Activated CD4-positive, alpha-beta T cell treated with anti-CD3 and anti-CD28 coated beads for 36 hours (primary cell): ENCODE data around the gene CEPT1. TPM values are rescaled to one million over a fixed set of nuclear protein-coding genes. Genes with fewer than 3 reads are reported as not detected.

Experiments
- ATAC-seq: fragments of 200-7000 bp; cut with Tn5 transposase; one replicate; pipeline ENCODE4 v1.10.0; 2021; ENCODE audit warnings: mild to moderate bottlenecking, moderate library complexity
- CTCF ChIA-PET: fragments of 350-600 bp; sonication (Branson Sonifier 250); formaldehyde crosslinking; loops from one replicate; lab custom pipeline; 2021; ENCODE audit warnings: antibody characterized with exemption; lab: Charles Lee
- POLR2A ChIA-PET: fragments of 350-600 bp; sonication (Branson Sonifier 250); formaldehyde crosslinking; loops from one replicate; lab custom pipeline; 2021; ENCODE audit warnings: antibody characterized with exemption, inconsistent platforms; lab: Charles Lee
- DNase-seq: peaks from one replicate; pipeline ENCODE4 v3.0.0-alpha.2; 2020
- H3K27ac Mint-ChIP-seq: one replicate; pipeline ENCODE4 v1.8.0; 2021; ENCODE audit warnings: mixed read lengths
- H3K27me3 Mint-ChIP-seq: one replicate; pipeline ENCODE4 v1.8.0; 2021; ENCODE audit warnings: mixed read lengths
- H3K36me3 Mint-ChIP-seq: one replicate; pipeline ENCODE4 v1.8.0; 2021; ENCODE audit warnings: low read depth, mixed read lengths
- H3K4me1 Mint-ChIP-seq: one replicate; pipeline ENCODE4 v1.8.0; 2021; ENCODE audit warnings: mixed read lengths
- H3K4me3 Mint-ChIP-seq: one replicate; pipeline ENCODE4 v1.8.0; 2021; ENCODE audit warnings: mild to moderate bottlenecking, moderate library complexity, mixed read lengths
- H3K9me3 Mint-ChIP-seq: one replicate; pipeline ENCODE4 v1.8.0; 2021; ENCODE audit warnings: low read depth, mixed read lengths
- intact Hi-C, 2 experiments: fragments of 100-400 bp; cut with DNase I in 1 of 2; cut with micrococcal nuclease in 1 of 2; formaldehyde crosslinking; loops; one replicate each; pipeline versions ENCODE4 v1.14.2 to v1.15.1; 2022 to 2024; cut with DNase I, micrococcal nuclease
- total RNA-seq, 2 experiments: library from RNA; stranded (reverse); gene quantifications; one replicate each; pipeline ENCODE4 v1.2.3, GENCODE V29; 2021

CEPT1 gene
- total RNA-seq, 2 experiments from 2014 or later, result 34.7 to 49.1 TPM

- CTCF ChIA-PET, result interaction anchor here (0.6 kb wide), 1 partner anchor 98 kb away, joined by 3 read pairs; no protein-coding TSS in a partner anchor
- Mint-ChIP-seq H3K27ac (peak overlapping the region; percentile 53), H3K9me3 (no peaks in the 10 kb centered on the region), H3K4me1 (peaks cover 30% of the 10 kb centered on the region), H3K27me3 (no peaks in the 10 kb centered on the region), H3K4me3 (no peak overlapping the region), H3K36me3 (peaks cover 39% of the 10 kb centered on the region)
- ATAC-seq (no peak), DNase-seq (no peak)
- intact Hi-C loops, result no loop called here
- POLR2A ChIA-PET, result no interaction called here
Measured at GRCh38 chr1:111129376-111129775, 10.6 kb upstream of the CEPT1 start.

DNA sequence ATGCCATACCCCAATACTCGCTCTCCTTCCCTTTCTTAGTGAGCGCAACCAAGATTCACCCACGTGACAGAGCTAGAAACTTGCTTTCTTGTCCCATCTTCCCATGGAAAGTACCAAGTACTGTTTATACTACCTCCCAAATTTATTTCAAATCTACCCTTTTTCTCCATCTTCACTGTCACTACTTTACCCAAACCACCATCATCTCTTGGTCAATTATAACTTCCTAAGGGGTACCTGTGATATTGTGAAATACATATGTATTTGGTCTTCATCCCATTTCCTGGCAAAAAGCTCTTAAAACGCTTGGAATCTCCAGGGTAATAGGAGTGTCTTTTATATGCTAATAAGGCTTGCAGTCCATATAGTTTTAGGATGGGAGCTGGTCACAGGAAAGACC, 8.3 kb upstream of the CEPT1 start:
- ATAC-seq, result no peak
- no peak for DNase-seq
- H3K27ac Mint-ChIP-seq, result no peak overlapping the region
- H3K27me3 Mint-ChIP-seq, result no peaks in the 10 kb centered on the region
- H3K9me3 Mint-ChIP-seq, result no peaks in the 10 kb centered on the region
- ChIA-PET CTCF (interaction anchor here (0.6 kb wide), 1 partner anchor 131 kb away, joined by 3 read pairs; no protein-coding TSS in a partner anchor), POLR2A (no interaction called here)
- peaks cover 46% of the 10 kb centered on the region for H3K36me3 Mint-ChIP-seq
- intact Hi-C loops, result no loop called here
- peaks cover 37% of the 10 kb centered on the region for H3K4me1 Mint-ChIP-seq
- H3K4me3 Mint-ChIP-seq, result no peak overlapping the region

GRCh38 chr1:111133866-111134265, 6.2 kb upstream of the CEPT1 start:
- no peak for ATAC-seq
- DNase-seq, result no peak
- H3K36me3 Mint-ChIP-seq, result peaks cover 42% of the 10 kb centered on the region
- H3K4me3 Mint-ChIP-seq, result no peak overlapping the region
- intact Hi-C loops, result no loop called here
- H3K27me3 Mint-ChIP-seq, result no peaks in the 10 kb centered on the region
- POLR2A ChIA-PET, result no interaction called here
- H3K27ac Mint-ChIP-seq, result no peak overlapping the region
- H3K9me3 Mint-ChIP-seq, result no peaks in the 10 kb centered on the region
- CTCF ChIA-PET, result interaction anchor here (0.8 kb wide), 1 partner anchor 9 kb away, joined by 3 read pairs; no protein-coding TSS in a partner anchor
- H3K4me1 Mint-ChIP-seq, result peaks cover 36% of the 10 kb centered on the region

DNA sequence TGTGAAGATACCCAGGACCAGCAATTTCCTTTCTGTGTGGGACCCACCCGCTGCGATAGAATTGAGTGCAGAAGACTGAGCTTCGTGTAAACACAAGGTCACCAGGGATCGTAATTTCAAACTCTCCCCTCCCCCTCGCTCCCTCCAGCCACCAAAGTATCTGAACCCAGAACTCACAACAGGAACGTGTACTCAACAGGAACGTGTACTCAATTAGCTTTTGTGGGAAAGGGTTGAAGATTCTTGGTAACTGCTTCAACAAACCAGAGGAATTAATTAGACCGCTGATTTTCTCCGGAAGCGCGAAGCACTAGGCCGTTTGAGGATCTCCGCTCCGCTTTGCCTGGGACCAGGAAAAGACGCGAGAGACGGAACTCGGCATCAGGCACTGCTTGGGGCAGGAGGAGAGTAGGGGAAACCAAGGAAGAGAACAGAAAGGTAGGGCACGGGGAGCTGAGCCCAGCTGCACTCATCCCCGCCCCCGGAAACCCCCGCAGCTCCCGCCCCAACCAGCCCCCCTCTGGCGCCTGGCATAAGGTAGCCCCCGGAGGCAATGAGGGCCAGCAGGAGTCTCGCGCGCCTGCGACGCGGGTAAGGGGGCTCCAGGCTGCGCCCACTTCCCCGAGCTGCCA, 583 bp upstream of the CEPT1 start:
- peaks cover 54% of the 10 kb centered on the region for H3K4me1 Mint-ChIP-seq
- peak overlapping the region; percentile 95 for H3K4me3 Mint-ChIP-seq
- H3K27ac Mint-ChIP-seq, result peak overlapping the region; percentile 92
- DNase-seq (peak; percentile 65), ATAC-seq (peak; percentile 53)
- H3K36me3 Mint-ChIP-seq, result peaks cover 24% of the 10 kb centered on the region
- H3K27me3 Mint-ChIP-seq, result no peaks in the 10 kb centered on the region
- CTCF ChIA-PET, result interaction anchor here (0.8 to 1.0 kb wide), 3 partner anchors 61 to 261 kb away, joined by 3 to 4 read pairs (median 3); partner anchors contain the start of gene DENND2D
- POLR2A ChIA-PET, result interaction anchor here (0.6 to 1.2 kb wide), 4 partner anchors 12 to 78 kb away, joined by 3 read pairs; no protein-coding TSS in a partner anchor
- intact Hi-C loops, result loop anchor here in 1 of 2 experiments (1.0 kb wide), 2 partner anchors 64 to 310 kb away; partner anchors contain the start of genes ATP5PB and WDR77
- no peaks in the 10 kb centered on the region for H3K9me3 Mint-ChIP-seq

DNA sequence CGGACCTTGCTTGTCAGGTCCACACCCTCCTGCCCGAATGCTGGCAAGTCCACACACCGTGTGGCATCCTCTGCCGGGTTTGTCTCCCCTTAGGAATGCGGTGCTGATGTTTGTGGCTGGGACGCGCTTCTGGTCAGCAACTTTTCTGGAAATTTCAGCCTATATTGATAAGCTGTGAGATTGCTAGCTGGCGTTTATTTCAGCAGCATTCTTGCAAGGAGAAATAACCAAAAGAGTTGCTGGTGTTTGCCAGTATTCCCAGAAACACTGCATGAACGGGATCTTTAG, 601 bp downstream of the CEPT1 start:
- Mint-ChIP-seq H3K9me3 (no peaks in the 10 kb centered on the region), H3K4me1 (peaks cover 53% of the 10 kb centered on the region), H3K27me3 (no peaks in the 10 kb centered on the region), H3K36me3 (peaks cover 14% of the 10 kb centered on the region), H3K4me3 (peak overlapping the region; percentile 95), H3K27ac (peak overlapping the region; percentile 33)
- CTCF ChIA-PET, result interaction anchor here (1.5 kb wide), 1 partner anchor 25 kb away, joined by 3 read pairs; no protein-coding TSS in a partner anchor
- intact Hi-C loops, result loop anchor here (1.0 to 10.0 kb wide), 14 partner anchors 42 to 1477 kb away; partner anchors contain the start of genes DDX20 (in 2 of the 2), ATP5PB (in 1 of the 2), CAPZA1 (in 1 of the 2) and DENND2D (in 1 of the 2)
- POLR2A ChIA-PET, result no interaction called here
- ATAC-seq, result no peak
- no peak for DNase-seq

- H3K36me3 Mint-ChIP-seq, result peaks cover 11% of the 10 kb centered on the region
- no peaks in the 10 kb centered on the region for H3K9me3 Mint-ChIP-seq
- no peak for ATAC-seq
- CTCF ChIA-PET, result interaction anchor here (0.7 to 1.6 kb wide), 8 partner anchors 9 to 1567 kb away, joined by 3 to 4 read pairs (median 3); no protein-coding TSS in a partner anchor
- H3K27me3 Mint-ChIP-seq, result no peaks in the 10 kb centered on the region
- H3K4me3 Mint-ChIP-seq, result peak overlapping the region; percentile 95
- intact Hi-C loops, result loop anchor here (2.0 to 10.0 kb wide), 12 partner anchors 41 to 1476 kb away; partner anchors contain the start of genes DDX20 (in 2 of the 2), ATP5PB (in 1 of the 2), CAPZA1 (in 1 of the 2) and KCNA3 (in 1 of the 2)
- POLR2A ChIA-PET, result no interaction called here
- peak overlapping the region; percentile 33 for H3K27ac Mint-ChIP-seq
- peaks cover 60% of the 10 kb centered on the region for H3K4me1 Mint-ChIP-seq
- no peak for DNase-seq
Measured at GRCh38 chr1:111141245-111142220, 1.5 kb downstream of the CEPT1 start.

DNA sequence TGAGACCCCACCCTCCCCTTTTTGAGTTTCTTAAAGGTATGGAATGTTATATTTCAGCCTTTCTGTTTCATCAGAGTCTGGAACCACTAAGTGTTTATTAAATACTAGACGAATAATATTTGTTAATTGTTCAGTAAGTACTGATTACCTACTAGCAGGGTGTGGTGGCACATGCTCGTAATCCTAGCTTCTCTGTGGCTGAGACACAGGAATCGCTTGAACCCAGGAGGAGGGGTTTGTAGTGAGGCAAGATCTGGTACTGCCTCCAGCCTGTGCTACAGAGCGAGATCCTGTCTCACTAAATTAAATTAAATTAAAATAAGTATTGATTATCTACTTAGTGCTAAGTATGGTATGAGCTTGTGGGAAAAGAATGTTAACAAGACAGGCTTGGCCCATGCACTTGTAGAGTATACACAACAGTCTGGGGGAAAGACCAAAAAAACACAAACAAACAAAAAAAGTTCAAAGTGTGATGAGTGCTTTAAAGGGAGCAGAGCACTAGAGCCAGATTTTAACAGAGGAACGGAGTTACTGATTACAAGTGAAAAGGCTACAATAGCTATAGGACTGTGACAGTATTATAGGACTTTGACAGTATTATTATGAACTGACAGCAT, 2.4 kb downstream of the CEPT1 start:
- Mint-ChIP-seq H3K4me3 (no peak overlapping the region), H3K27ac (no peak overlapping the region), H3K9me3 (no peaks in the 10 kb centered on the region), H3K4me1 (peaks cover 66% of the 10 kb centered on the region), H3K36me3 (peaks cover 10% of the 10 kb centered on the region), H3K27me3 (no peaks in the 10 kb centered on the region)
- ATAC-seq, result no peak
- CTCF ChIA-PET, result interaction anchor here (0.6 to 1.6 kb wide), 5 partner anchors 19 to 417 kb away, joined by 3 to 4 read pairs (median 3); no protein-coding TSS in a partner anchor
- POLR2A ChIA-PET, result no interaction called here
- intact Hi-C loops, result loop anchor here (5.0 to 10.0 kb wide), 8 partner anchors 40 to 1475 kb away; partner anchors contain the start of genes CAPZA1 (in 1 of the 2), DDX20 (in 1 of the 2), KCNA3 (in 1 of the 2) and LRIF1 (in 1 of the 2)
- no peak for DNase-seq

- peaks cover 30% of the 10 kb centered on the region for H3K36me3 Mint-ChIP-seq
- ATAC-seq (no peak), DNase-seq (peak; percentile 10)
- H3K9me3 Mint-ChIP-seq, result no peaks in the 10 kb centered on the region
- H3K27ac Mint-ChIP-seq, result peak overlapping the region; percentile 74
- H3K27me3 Mint-ChIP-seq, result no peaks in the 10 kb centered on the region
- peaks cover 77% of the 10 kb centered on the region for H3K4me1 Mint-ChIP-seq
- POLR2A ChIA-PET, result interaction anchor here (0.8 kb wide), 1 partner anchor 72 kb away, joined by 4 read pairs; no protein-coding TSS in a partner anchor
- intact Hi-C loops, result loop anchor here (5.0 to 10.0 kb wide), 3 partner anchors 37 to 609 kb away; partner anchors contain the start of gene DDX20 (in 1 of the 2)
- CTCF ChIA-PET, result interaction anchor here (0.8 kb wide), 1 partner anchor 77 kb away, joined by 3 read pairs; no protein-coding TSS in a partner anchor
- no peak overlapping the region for H3K4me3 Mint-ChIP-seq
Measured at GRCh38 chr1:111145542-111145941, 5.5 kb downstream of the CEPT1 start.

DNA sequence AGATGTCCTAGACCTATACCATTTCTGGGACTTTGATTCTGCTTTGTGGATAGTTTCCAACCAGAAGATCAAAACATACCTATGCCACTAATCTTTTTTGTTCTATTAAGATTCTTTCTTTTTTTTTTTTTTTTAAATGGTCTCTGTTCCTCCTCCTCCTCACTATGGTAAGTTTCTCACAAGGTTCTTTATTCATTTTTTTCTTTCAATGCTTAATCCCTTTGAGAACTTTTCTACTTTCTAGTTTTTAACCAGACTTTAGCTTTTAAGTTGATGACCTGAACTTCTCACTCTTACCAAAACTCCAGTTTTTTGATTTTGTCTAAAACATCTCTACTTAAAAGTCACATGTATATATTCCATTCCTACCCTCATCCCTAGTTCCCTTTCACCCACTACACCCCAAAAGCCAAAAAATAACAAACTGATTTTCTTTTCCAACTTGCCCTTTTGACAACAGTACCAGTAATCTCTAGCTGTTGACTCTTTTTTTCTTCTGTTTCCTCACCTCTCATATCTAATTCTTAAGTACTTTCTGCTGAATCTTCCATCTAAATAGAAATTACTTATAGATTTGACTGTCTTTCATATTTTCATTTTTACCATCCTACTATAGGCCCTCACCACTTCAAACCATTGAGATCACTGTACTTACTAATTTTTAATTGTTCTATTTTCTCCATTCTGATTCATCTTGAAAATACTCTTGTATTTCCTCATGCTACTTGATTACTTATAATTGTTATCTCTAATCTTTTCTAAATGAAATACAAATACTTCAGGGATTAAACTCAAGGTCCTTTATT, 6.1 kb downstream of the CEPT1 start:
- ATAC-seq, result peak; percentile 61
- CTCF ChIA-PET, result interaction anchor here (0.5 to 0.8 kb wide), 2 partner anchors 77 to 267 kb away, joined by 3 read pairs; no protein-coding TSS in a partner anchor
- peaks cover 80% of the 10 kb centered on the region for H3K4me1 Mint-ChIP-seq

More for the DNA sequence above, 6.1 kb downstream of the CEPT1 start:
- peak overlapping the region; percentile 1 for H3K4me3 Mint-ChIP-seq
- intact Hi-C loops, result loop anchor here (1.0 to 10.0 kb wide), 4 partner anchors 36 to 609 kb away; partner anchors contain the start of gene DDX20 (in 1 of the 2)
- no peaks in the 10 kb centered on the region for H3K27me3 Mint-ChIP-seq
- peak overlapping the region; percentile 84 for H3K27ac Mint-ChIP-seq
- no peaks in the 10 kb centered on the region for H3K9me3 Mint-ChIP-seq
- POLR2A ChIA-PET, result interaction anchor here (0.8 kb wide), 1 partner anchor 71 kb away, joined by 4 read pairs; no protein-coding TSS in a partner anchor
- DNase-seq, result no peak
- H3K36me3 Mint-ChIP-seq, result peaks cover 35% of the 10 kb centered on the region
